ENCODE data around the gene REV1. TPM values are rescaled to one million over a fixed set of nuclear protein-coding genes. Genes with fewer than 3 reads are reported as not detected.

The REV1 gene
- total RNA-seq, 1 experiment from 2014 or later = 39.6 TPM

- no peaks in the 10 kb centered on the region for H3K27me3 ChIP-seq (replicated peaks; ENCODE audit: control insufficient read depth, insufficient read depth, low read length)
- BruUV-seq (replicated peaks) = no TSS peak
- peaks cover 28% of the 10 kb centered on the region for H3K36me3 Mint-ChIP-seq (ENCODE audit: insufficient read depth, unreplicated experiment)
- no peak overlapping the region for H3K27ac Mint-ChIP-seq (ENCODE audit: unreplicated experiment)
- H3K4me1 ChIP-seq = no peaks in the 10 kb centered on the region
- intact Hi-C loops (cut with micrococcal nuclease; ENCODE audit: unreplicated experiment) = no loop called here
- no peak for TF ChIP-seq CTCF (IDR thresholded peaks at IDR 0.05; ENCODE audit: insufficient read depth in 1 of 2, low read depth in 1 of 2, low read length in 1 of 2, severe bottlenecking in 1 of 2, unreplicated experiment in 1 of 2)
- peaks cover 2% of the 10 kb centered on the region; the same call in 1 of the 2 replicates for H3K36me3 ChIP-seq (ENCODE audit: control insufficient read depth, insufficient read depth, low read length)
- H3K4me3 ChIP-seq (ENCODE audit: low read depth, low read length) = no peak overlapping the region
- ChIA-PET POLR2A (no interaction called here), CTCF (no interaction called here)
- H3K9me3 Mint-ChIP-seq (ENCODE audit: unreplicated experiment) = no peaks in the 10 kb centered on the region
- no peaks in the 10 kb centered on the region for H3K9me3 ChIP-seq
- no peaks in the 10 kb centered on the region for H3K27me3 Mint-ChIP-seq (ENCODE audit: insufficient read depth, unreplicated experiment)
- DNase-seq = no peak
- no peak overlapping the region for H3K4me3 Mint-ChIP-seq (ENCODE audit: unreplicated experiment)
- no peaks in the 10 kb centered on the region for H3K4me1 Mint-ChIP-seq (ENCODE audit: low read depth, unreplicated experiment)
These were observed 49.8 kb downstream of the REV1 start for GRCh38 chr2:99439971-99440505.

GRCh38 chr2:99436874-99437273 lies 52.9 kb downstream of the REV1 start:
- Mint-ChIP-seq H3K27me3 (ENCODE audit: insufficient read depth, unreplicated experiment) (no peaks in the 10 kb centered on the region), H3K9me3 (ENCODE audit: unreplicated experiment) (no peaks in the 10 kb centered on the region), H3K4me3 (ENCODE audit: unreplicated experiment) (no peak overlapping the region), H3K4me1 (ENCODE audit: low read depth, unreplicated experiment) (no peaks in the 10 kb centered on the region), H3K27ac (ENCODE audit: unreplicated experiment) (no peak overlapping the region), H3K36me3 (ENCODE audit: insufficient read depth, unreplicated experiment) (peaks cover 42% of the 10 kb centered on the region)
- H3K36me3 ChIP-seq (ENCODE audit: control insufficient read depth, insufficient read depth, low read length) = peaks cover 2% of the 10 kb centered on the region; the same call in 1 of the 2 replicates
- intact Hi-C loops (cut with micrococcal nuclease; ENCODE audit: unreplicated experiment) = no loop called here
- TF ChIP-seq CTCF (IDR thresholded peaks at IDR 0.05; ENCODE audit: insufficient read depth in 1 of 2, low read depth in 1 of 2, low read length in 1 of 2, severe bottlenecking in 1 of 2, unreplicated experiment in 1 of 2) = no peak
- no peaks in the 10 kb centered on the region for H3K4me1 ChIP-seq
- H3K9me3 ChIP-seq = no peaks in the 10 kb centered on the region
- BruUV-seq (replicated peaks) = no TSS peak
- no peaks in the 10 kb centered on the region for H3K27me3 ChIP-seq (replicated peaks; ENCODE audit: control insufficient read depth, insufficient read depth, low read length)
- DNase-seq = no peak
- ChIA-PET POLR2A (no interaction called here), CTCF (no interaction called here)
- no peak overlapping the region for H3K4me3 ChIP-seq (ENCODE audit: low read depth, low read length)

GRCh38 chr2:99433340-99433739 lies 56.5 kb downstream of the REV1 start:
- CTCF ChIA-PET = no interaction called here
- H3K27me3 Mint-ChIP-seq (ENCODE audit: insufficient read depth, unreplicated experiment) = no peaks in the 10 kb centered on the region
- H3K4me1 ChIP-seq = no peaks in the 10 kb centered on the region
- POLR2A ChIA-PET = no interaction called here
- peaks cover 44% of the 10 kb centered on the region for H3K36me3 Mint-ChIP-seq (ENCODE audit: insufficient read depth, unreplicated experiment)
- H3K36me3 ChIP-seq (ENCODE audit: control insufficient read depth, insufficient read depth, low read length) = no peaks in the 10 kb centered on the region
- DNase-seq = no peak
- no peak overlapping the region for H3K4me3 Mint-ChIP-seq (ENCODE audit: unreplicated experiment)
- H3K4me1 Mint-ChIP-seq (ENCODE audit: low read depth, unreplicated experiment) = no peaks in the 10 kb centered on the region
- H3K27me3 ChIP-seq (replicated peaks; ENCODE audit: control insufficient read depth, insufficient read depth, low read length) = no peaks in the 10 kb centered on the region
- BruUV-seq (replicated peaks) = no TSS peak
- TF ChIP-seq CTCF (IDR thresholded peaks at IDR 0.05; ENCODE audit: insufficient read depth in 1 of 2, low read depth in 1 of 2, low read length in 1 of 2, severe bottlenecking in 1 of 2, unreplicated experiment in 1 of 2) = no peak
- no peak overlapping the region for H3K4me3 ChIP-seq (ENCODE audit: low read depth, low read length)
- H3K9me3 ChIP-seq = no peaks in the 10 kb centered on the region
- H3K9me3 Mint-ChIP-seq (ENCODE audit: unreplicated experiment) = no peaks in the 10 kb centered on the region
- no peak overlapping the region for H3K27ac Mint-ChIP-seq (ENCODE audit: unreplicated experiment)
- intact Hi-C loops (cut with micrococcal nuclease; ENCODE audit: unreplicated experiment) = no loop called here

Measured in Caco-2 (cell line).